Measurements from ENCODE around the gene G2E3.
"Not testable (repeated sequence)": the region's sequence is repeated elsewhere in the genome, so short reads cannot be mapped to it uniquely, and the experiment has no call there.

The G2E3 gene

GRCh38 chr14:30572237-30572636 is 13.3 kb downstream of the G2E3 start:
- WGBS (ENCODE audit: insufficient coverage), result no CpG with 5 or more reads among the region's 3 CpGs
- no peak for DNase-seq

GRCh38 chr14:30572771-30573170 is 13.8 kb downstream of the G2E3 start:
- H3K9me3 ChIP-seq (ENCODE audit: control extremely low read depth in 1 of 5, control insufficient read depth in 4 of 5, insufficient read depth in 2 of 5, low read depth in 1 of 5, low read length in 4 of 5), result no peaks in the 10 kb centered on the region
- no CpG with 5 or more reads among the region's 1 CpG for WGBS (ENCODE audit: insufficient coverage)
- no peaks in the 10 kb centered on the region for H3K27me3 ChIP-seq (replicated peaks in 2 of 5; ENCODE audit: control insufficient read depth in 4 of 5, insufficient read depth in 5 of 5, low read length in 4 of 5)
- peaks cover 0 to 4% (median 0%) of the 10 kb centered on the region in 4 experiments for H3K36me3 ChIP-seq (ENCODE audit: control insufficient read depth in 4 of 4, insufficient read depth in 4 of 4, low read length in 3 of 4)
- peaks cover 0 to 39% (median 11%) of the 10 kb centered on the region in 4 experiments for H3K4me1 ChIP-seq (ENCODE audit: control extremely low read depth in 1 of 4, control insufficient read depth in 4 of 4, insufficient read depth in 4 of 4, low read length in 3 of 4)
- DNase-seq, result no peak
- H3K27ac ChIP-seq (ENCODE audit: insufficient read depth in 1 of 2, low read depth in 1 of 2, low read length in 2 of 2, poor library complexity in 1 of 2, severe bottlenecking in 2 of 2), result no peak overlapping the region
- no peak overlapping the region for H3K4me3 ChIP-seq (ENCODE audit: control insufficient read depth in 1 of 7, extremely low read depth in 1 of 7, insufficient read depth in 4 of 7, low read depth in 2 of 7, low read length in 6 of 7)
- CTCF ChIA-PET, result interaction anchor here (1.7 kb wide), 1 partner anchor 10 kb away, joined by 4 read pairs; no protein-coding TSS in a partner anchor
- POLR2A ChIA-PET, result no interaction called here

More at GRCh38 chr14:30572237-30572636, 13.3 kb downstream of the G2E3 start:
- Histone ChIP-seq H3K9me3 (ENCODE audit: control extremely low read depth in 1 of 5, control insufficient read depth in 4 of 5, insufficient read depth in 2 of 5, low read depth in 1 of 5, low read length in 4 of 5) (no peaks in the 10 kb centered on the region), H3K27me3 (replicated peaks in 2 of 5; ENCODE audit: control insufficient read depth in 4 of 5, insufficient read depth in 5 of 5, low read length in 4 of 5) (no peaks in the 10 kb centered on the region), H3K4me1 (ENCODE audit: control extremely low read depth in 1 of 4, control insufficient read depth in 4 of 4, insufficient read depth in 4 of 4, low read length in 3 of 4) (peaks cover 0 to 33% (median 11%) of the 10 kb centered on the region in 4 experiments), H3K36me3 (ENCODE audit: control insufficient read depth in 4 of 4, insufficient read depth in 4 of 4, low read length in 3 of 4) (peaks cover 0 to 4% (median 0%) of the 10 kb centered on the region in 4 experiments), H3K4me3 (ENCODE audit: control insufficient read depth in 1 of 7, extremely low read depth in 1 of 7, insufficient read depth in 4 of 7, low read depth in 2 of 7, low read length in 6 of 7) (no peak overlapping the region), H3K27ac (ENCODE audit: insufficient read depth in 1 of 2, low read depth in 1 of 2, low read length in 2 of 2, poor library complexity in 1 of 2, severe bottlenecking in 2 of 2) (no peak overlapping the region)
- POLR2A ChIA-PET, result no interaction called here
- CTCF ChIA-PET, result interaction anchor here (1.7 kb wide), 1 partner anchor 9 kb away, joined by 4 read pairs; no protein-coding TSS in a partner anchor

GRCh38 chr14:30573226-30573814 is 14.4 kb downstream of the G2E3 start:
- no peak overlapping the region for H3K4me3 ChIP-seq (ENCODE audit: control insufficient read depth in 1 of 7, extremely low read depth in 1 of 7, insufficient read depth in 4 of 7, low read depth in 2 of 7, low read length in 6 of 7)
- no peaks in the 10 kb centered on the region for H3K9me3 ChIP-seq (ENCODE audit: control extremely low read depth in 1 of 5, control insufficient read depth in 4 of 5, insufficient read depth in 2 of 5, low read depth in 1 of 5, low read length in 4 of 5)
- H3K27me3 ChIP-seq (replicated peaks in 2 of 5; ENCODE audit: control insufficient read depth in 4 of 5, insufficient read depth in 5 of 5, low read length in 4 of 5), result no peaks in the 10 kb centered on the region
- DNase-seq, result peak in 1 of 3 donors; percentile 17
- 96% methylated on average over 4 of the region's 5 CpGs for WGBS (ENCODE audit: insufficient coverage)
- ChIA-PET CTCF (interaction anchor here (1.7 kb wide), 1 partner anchor 10 kb away, joined by 4 read pairs; no protein-coding TSS in a partner anchor), POLR2A (no interaction called here)
- peaks cover 0 to 4% (median 0%) of the 10 kb centered on the region in 4 experiments for H3K36me3 ChIP-seq (ENCODE audit: control insufficient read depth in 4 of 4, insufficient read depth in 4 of 4, low read length in 3 of 4)
- peaks cover 0 to 39% (median 11%) of the 10 kb centered on the region in 4 experiments for H3K4me1 ChIP-seq (ENCODE audit: control extremely low read depth in 1 of 4, control insufficient read depth in 4 of 4, insufficient read depth in 4 of 4, low read length in 3 of 4)
- no peak overlapping the region for H3K27ac ChIP-seq (ENCODE audit: insufficient read depth in 1 of 2, low read depth in 1 of 2, low read length in 2 of 2, poor library complexity in 1 of 2, severe bottlenecking in 2 of 2)

- DNase-seq, result peak; percentile 8 to 68 (median 53)
- no peak overlapping the region for H3K27ac ChIP-seq (ENCODE audit: insufficient read depth in 1 of 2, low read depth in 1 of 2, low read length in 2 of 2, poor library complexity in 1 of 2, severe bottlenecking in 2 of 2)
- no peak overlapping the region for H3K4me3 ChIP-seq (ENCODE audit: control insufficient read depth in 1 of 7, extremely low read depth in 1 of 7, insufficient read depth in 4 of 7, low read depth in 2 of 7, low read length in 6 of 7)
- no CpG with 5 or more reads among the region's 2 CpGs for WGBS (ENCODE audit: insufficient coverage)
- H3K27me3 ChIP-seq (replicated peaks in 2 of 5; ENCODE audit: control insufficient read depth in 4 of 5, insufficient read depth in 5 of 5, low read length in 4 of 5), result no peaks in the 10 kb centered on the region
- H3K36me3 ChIP-seq (ENCODE audit: control insufficient read depth in 4 of 4, insufficient read depth in 4 of 4, low read length in 3 of 4), result peaks cover 0 to 4% (median 0%) of the 10 kb centered on the region in 4 experiments
- CTCF ChIA-PET, result no interaction called here
- H3K9me3 ChIP-seq (ENCODE audit: control extremely low read depth in 1 of 5, control insufficient read depth in 4 of 5, insufficient read depth in 2 of 5, low read depth in 1 of 5, low read length in 4 of 5), result no peaks in the 10 kb centered on the region
- H3K4me1 ChIP-seq (ENCODE audit: control extremely low read depth in 1 of 4, control insufficient read depth in 4 of 4, insufficient read depth in 4 of 4, low read length in 3 of 4), result peaks cover 0 to 39% (median 11%) of the 10 kb centered on the region in 4 experiments
- POLR2A ChIA-PET, result no interaction called here
These were observed 15.0 kb downstream of the G2E3 start for GRCh38 chr14:30573966-30574365.

- H3K9me3 ChIP-seq (ENCODE audit: control extremely low read depth in 1 of 5, control insufficient read depth in 4 of 5, insufficient read depth in 2 of 5, low read depth in 1 of 5, low read length in 4 of 5); CTCF ChIA-PET; H3K36me3 ChIP-seq (ENCODE audit: control insufficient read depth in 4 of 4, insufficient read depth in 4 of 4, low read length in 3 of 4); H3K27me3 ChIP-seq (replicated peaks in 2 of 5; ENCODE audit: control insufficient read depth in 4 of 5, insufficient read depth in 5 of 5, low read length in 4 of 5); POLR2A ChIA-PET; H3K27ac ChIP-seq (ENCODE audit: insufficient read depth in 1 of 2, low read depth in 1 of 2, low read length in 2 of 2, poor library complexity in 1 of 2, severe bottlenecking in 2 of 2): not testable (repeated sequence)
- no CpG with 5 or more reads among the region's 3 CpGs for WGBS (ENCODE audit: insufficient coverage)
- Histone ChIP-seq H3K4me1 (ENCODE audit: control extremely low read depth in 1 of 4, control insufficient read depth in 4 of 4, insufficient read depth in 4 of 4, low read length in 3 of 4) (peaks cover 0 to 39% (median 11%) of the 10 kb centered on the region in 4 experiments), H3K4me3 (ENCODE audit: control insufficient read depth in 1 of 7, extremely low read depth in 1 of 7, insufficient read depth in 4 of 7, low read depth in 2 of 7, low read length in 6 of 7) (peak overlapping the region in 1 of 7 experiments; percentile 14)
- peak; percentile 15 to 83 (median 73) for DNase-seq
These were observed 15.8 kb downstream of the G2E3 start for GRCh38 chr14:30574777-30575176.

GRCh38 chr14:30576333-30576732 is 17.4 kb downstream of the G2E3 start:
- WGBS (ENCODE audit: insufficient coverage), result no CpG with 5 or more reads among the region's 1 CpG
- H3K4me1 ChIP-seq (ENCODE audit: control extremely low read depth in 1 of 4, control insufficient read depth in 4 of 4, insufficient read depth in 4 of 4, low read length in 3 of 4), result peaks cover 0 to 29% (median 11%) of the 10 kb centered on the region in 4 experiments
- DNase-seq; H3K27ac ChIP-seq (ENCODE audit: insufficient read depth in 1 of 2, low read depth in 1 of 2, low read length in 2 of 2, poor library complexity in 1 of 2, severe bottlenecking in 2 of 2); H3K9me3 ChIP-seq (ENCODE audit: control extremely low read depth in 1 of 5, control insufficient read depth in 4 of 5, insufficient read depth in 2 of 5, low read depth in 1 of 5, low read length in 4 of 5); H3K36me3 ChIP-seq (ENCODE audit: control insufficient read depth in 4 of 4, insufficient read depth in 4 of 4, low read length in 3 of 4); H3K4me3 ChIP-seq (ENCODE audit: control insufficient read depth in 1 of 7, extremely low read depth in 1 of 7, insufficient read depth in 4 of 7, low read depth in 2 of 7, low read length in 6 of 7); H3K27me3 ChIP-seq (replicated peaks in 2 of 5; ENCODE audit: control insufficient read depth in 4 of 5, insufficient read depth in 5 of 5, low read length in 4 of 5); POLR2A ChIA-PET; CTCF ChIA-PET: not testable (repeated sequence)

GRCh38 chr14:30580616-30581282 is 21.8 kb downstream of the G2E3 start:
- H3K9me3 ChIP-seq (ENCODE audit: control extremely low read depth in 1 of 5, control insufficient read depth in 4 of 5, insufficient read depth in 2 of 5, low read depth in 1 of 5, low read length in 4 of 5), result peaks cover 0 to 17% (median 3%) of the 10 kb centered on the region in 5 experiments
- no peak for DNase-seq
- CTCF ChIA-PET, result no interaction called here

More at GRCh38 chr14:30580616-30581282, 21.8 kb downstream of the G2E3 start:
- Histone ChIP-seq H3K4me3 (ENCODE audit: control insufficient read depth in 1 of 7, extremely low read depth in 1 of 7, insufficient read depth in 4 of 7, low read depth in 2 of 7, low read length in 6 of 7) (no peak overlapping the region), H3K4me1 (ENCODE audit: control extremely low read depth in 1 of 4, control insufficient read depth in 4 of 4, insufficient read depth in 4 of 4, low read length in 3 of 4) (peaks cover 0 to 7% (median 0%) of the 10 kb centered on the region in 4 experiments), H3K27me3 (replicated peaks in 2 of 5; ENCODE audit: control insufficient read depth in 4 of 5, insufficient read depth in 5 of 5, low read length in 4 of 5) (no peaks in the 10 kb centered on the region), H3K36me3 (ENCODE audit: control insufficient read depth in 4 of 4, insufficient read depth in 4 of 4, low read length in 3 of 4) (peaks cover 3 to 22% (median 6%) of the 10 kb centered on the region in 4 experiments), H3K27ac (ENCODE audit: insufficient read depth in 1 of 2, low read depth in 1 of 2, low read length in 2 of 2, poor library complexity in 1 of 2, severe bottlenecking in 2 of 2) (no peak overlapping the region)
- WGBS (ENCODE audit: insufficient coverage), result no CpG with 5 or more reads among the region's 2 CpGs
- POLR2A ChIA-PET, result no interaction called here
